HEK293 (cell line): ENCODE measurements around the gene TMEM79.

Experiments
- BCL11A ChIP-seq: fragments of 450-650 bp; formaldehyde crosslinking; IDR thresholded peaks from 2 replicates; pipeline ENCODE4 v1.5.1; 2016; ENCODE audit warnings: low read depth, missing biosample characterization, missing genetic modification characterization
- HOXA7 ChIP-seq: sonication (generic); formaldehyde crosslinking; IDR thresholded peaks from 2 replicates; pipeline ENCODE4 v1.8.1; 2022; ENCODE audit warnings: missing genetic modification reagents, borderline replicate concordance
- MEIS1 ChIP-seq: sonication (generic); formaldehyde crosslinking; IDR thresholded peaks from 2 replicates; pipeline ENCODE4 v1.8.1; 2022; ENCODE audit warnings: missing genetic modification reagents, mild to moderate bottlenecking, borderline replicate concordance
- SP3 ChIP-seq: fragments of 450-650 bp; formaldehyde crosslinking; IDR thresholded peaks from 2 replicates; pipeline ENCODE4 v1.5.1; 2016; ENCODE audit warnings: missing biosample characterization, missing genetic modification characterization
- ZBTB1 ChIP-seq: fragments of 450-650 bp; formaldehyde crosslinking; IDR thresholded peaks from 2 replicates; pipeline ENCODE4 v1.5.1; 2016; ENCODE audit warnings: missing biosample characterization, missing genetic modification characterization
- ZBTB17 ChIP-seq: fragments of 450-650 bp; formaldehyde crosslinking; IDR thresholded peaks from 2 replicates; pipeline ENCODE4 v1.5.1; 2016; ENCODE audit warnings: missing biosample characterization, missing genetic modification characterization
- ZNF133 ChIP-seq: fragments of 450-650 bp; formaldehyde crosslinking; IDR thresholded peaks from 2 replicates; pipeline ENCODE4 v1.5.1; 2016; ENCODE audit warnings: missing biosample characterization, missing genetic modification characterization
- ZNF146 ChIP-seq: fragments of 450-650 bp; formaldehyde crosslinking; IDR thresholded peaks from 2 replicates; pipeline ENCODE4 v1.5.1; 2016; ENCODE audit warnings: missing biosample characterization, missing genetic modification characterization
- ZNF16 ChIP-seq: fragments of 450-650 bp; formaldehyde crosslinking; IDR thresholded peaks from 2 replicates; pipeline ENCODE4 v1.5.1; 2016; ENCODE audit warnings: low read depth, missing biosample characterization, missing genetic modification characterization
- ZNF19 ChIP-seq: fragments of 450-650 bp; formaldehyde crosslinking; IDR thresholded peaks from 2 replicates; pipeline ENCODE4; 2016; ENCODE audit warnings: missing biosample characterization, missing genetic modification characterization, low read depth
- ZNF311 ChIP-seq: fragments of 450-650 bp; formaldehyde crosslinking; IDR thresholded peaks from 2 replicates; pipeline ENCODE4 v1.5.1; 2017; ENCODE audit warnings: missing biosample characterization, missing genetic modification characterization, borderline replicate concordance
- ZNF510 ChIP-seq: fragments of 450-650 bp; formaldehyde crosslinking; IDR thresholded peaks from 2 replicates; pipeline ENCODE4 v1.5.1; 2018; ENCODE audit warnings: mild to moderate bottlenecking, missing genetic modification characterization, missing biosample characterization; ENCODE audit not compliant: insufficient replicate concordance
- ZNF530 ChIP-seq: fragments of 450-650 bp; formaldehyde crosslinking; IDR thresholded peaks from 2 replicates; pipeline ENCODE4 v1.5.1; 2016; ENCODE audit warnings: low read depth, missing biosample characterization, missing genetic modification characterization
- ZNF555 ChIP-seq: fragments of 450-650 bp; formaldehyde crosslinking; conservative IDR thresholded peaks from 2 replicates; pipeline ENCODE4 v1.5.1; 2017; ENCODE audit warnings: missing biosample characterization, mild to moderate bottlenecking, missing genetic modification characterization, inconsistent platforms
- ZNF558 ChIP-seq: fragments of 450-650 bp; formaldehyde crosslinking; IDR thresholded peaks from 2 replicates; pipeline ENCODE4 v1.5.1; 2016; ENCODE audit warnings: missing biosample characterization, missing genetic modification characterization
- ZNF677 ChIP-seq: fragments of 450-650 bp; IDR thresholded peaks from 2 replicates; pipeline ENCODE4 v1.5.0; 2018; ENCODE audit warnings: missing biosample characterization, mild to moderate bottlenecking, missing genetic modification characterization, moderate library complexity
- ZNF768 ChIP-seq: fragments of 450-650 bp; formaldehyde crosslinking; IDR thresholded peaks from 2 replicates; pipeline ENCODE4 v1.5.1; 2018; ENCODE audit warnings: missing biosample characterization, mild to moderate bottlenecking, missing genetic modification characterization
- TF ChIP-seq, protein P1 (sequence below): fragments of 450-650 bp; formaldehyde crosslinking; IDR thresholded peaks from 2 replicates; pipeline ENCODE4 v1.5.1; 2016; ENCODE audit warnings: missing biosample characterization, missing genetic modification characterization, borderline replicate concordance
- TF ChIP-seq, protein P2 (sequence below): fragments of 450-650 bp; formaldehyde crosslinking; IDR thresholded peaks from 2 replicates; pipeline ENCODE4 v1.5.1; 2016; ENCODE audit warnings: missing biosample characterization, missing genetic modification characterization, low read depth
- TF ChIP-seq, protein P3 (sequence below): fragments of 450-650 bp; formaldehyde crosslinking; IDR thresholded peaks from 2 replicates; pipeline ENCODE4 v1.5.1; 2016; ENCODE audit warnings: missing biosample characterization, missing genetic modification characterization
- TF ChIP-seq, protein P4 (sequence below): fragments of 450-650 bp; formaldehyde crosslinking; IDR thresholded peaks from 2 replicates; pipeline ENCODE4 v1.5.1; 2016; ENCODE audit warnings: missing biosample characterization, missing genetic modification characterization
- TF ChIP-seq, protein P5 (sequence below): fragments of 450-650 bp; formaldehyde crosslinking; IDR thresholded peaks from 2 replicates; pipeline ENCODE4 v1.5.1; 2017; ENCODE audit warnings: missing biosample characterization, missing genetic modification characterization
- TF ChIP-seq, protein P6 (sequence below): fragments of 450-650 bp; formaldehyde crosslinking; IDR thresholded peaks from 2 replicates; pipeline ENCODE4 v1.5.1; 2016; ENCODE audit warnings: missing biosample characterization, missing genetic modification characterization
- TF ChIP-seq, protein P7 (sequence below): fragments of 450-650 bp; formaldehyde crosslinking; IDR thresholded peaks from 2 replicates; pipeline ENCODE4 v1.5.1; 2017; ENCODE audit warnings: missing biosample characterization, missing genetic modification characterization

TMEM79 gene

DNA sequence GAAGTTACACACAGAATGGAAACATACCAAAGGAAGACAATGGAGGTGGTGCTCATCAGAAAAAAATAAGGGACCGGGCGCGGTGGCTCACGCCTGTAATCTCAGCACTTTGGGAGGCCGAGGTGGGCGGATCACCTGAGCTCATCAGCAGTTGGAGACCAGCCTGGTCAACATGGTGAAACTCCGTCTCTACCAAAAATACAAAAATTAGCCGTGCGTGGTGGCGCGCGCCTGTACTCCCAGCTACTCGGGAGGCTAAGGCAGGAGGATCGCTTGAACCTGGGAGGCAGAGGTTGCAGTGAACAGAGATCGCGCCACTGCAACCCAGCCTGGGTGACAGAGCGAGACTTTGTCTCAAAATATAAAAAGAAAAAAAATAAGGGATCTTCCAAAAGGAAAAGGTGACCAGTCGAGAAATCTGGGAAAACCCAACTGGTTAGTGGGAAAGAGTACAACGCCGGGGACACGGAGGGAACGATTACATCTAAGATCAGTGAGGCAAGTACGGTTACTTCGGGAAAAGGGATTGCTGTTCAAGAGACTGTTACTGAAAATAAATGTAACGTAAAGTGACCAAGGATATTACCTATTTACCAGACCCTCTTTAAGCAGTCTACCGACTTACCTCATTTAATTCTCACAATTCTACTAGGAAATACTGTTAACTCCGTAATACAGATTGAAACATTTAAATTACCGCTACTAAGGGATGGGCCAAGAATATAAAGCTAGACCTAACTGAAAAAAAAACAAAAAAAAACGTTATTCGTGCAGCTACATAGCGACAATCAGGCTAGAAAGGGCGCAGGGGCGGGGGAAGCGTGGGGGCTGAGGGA, 53.1 kb downstream of the TMEM79 start (continued):
- TF ChIP-seq, protein P1, sequence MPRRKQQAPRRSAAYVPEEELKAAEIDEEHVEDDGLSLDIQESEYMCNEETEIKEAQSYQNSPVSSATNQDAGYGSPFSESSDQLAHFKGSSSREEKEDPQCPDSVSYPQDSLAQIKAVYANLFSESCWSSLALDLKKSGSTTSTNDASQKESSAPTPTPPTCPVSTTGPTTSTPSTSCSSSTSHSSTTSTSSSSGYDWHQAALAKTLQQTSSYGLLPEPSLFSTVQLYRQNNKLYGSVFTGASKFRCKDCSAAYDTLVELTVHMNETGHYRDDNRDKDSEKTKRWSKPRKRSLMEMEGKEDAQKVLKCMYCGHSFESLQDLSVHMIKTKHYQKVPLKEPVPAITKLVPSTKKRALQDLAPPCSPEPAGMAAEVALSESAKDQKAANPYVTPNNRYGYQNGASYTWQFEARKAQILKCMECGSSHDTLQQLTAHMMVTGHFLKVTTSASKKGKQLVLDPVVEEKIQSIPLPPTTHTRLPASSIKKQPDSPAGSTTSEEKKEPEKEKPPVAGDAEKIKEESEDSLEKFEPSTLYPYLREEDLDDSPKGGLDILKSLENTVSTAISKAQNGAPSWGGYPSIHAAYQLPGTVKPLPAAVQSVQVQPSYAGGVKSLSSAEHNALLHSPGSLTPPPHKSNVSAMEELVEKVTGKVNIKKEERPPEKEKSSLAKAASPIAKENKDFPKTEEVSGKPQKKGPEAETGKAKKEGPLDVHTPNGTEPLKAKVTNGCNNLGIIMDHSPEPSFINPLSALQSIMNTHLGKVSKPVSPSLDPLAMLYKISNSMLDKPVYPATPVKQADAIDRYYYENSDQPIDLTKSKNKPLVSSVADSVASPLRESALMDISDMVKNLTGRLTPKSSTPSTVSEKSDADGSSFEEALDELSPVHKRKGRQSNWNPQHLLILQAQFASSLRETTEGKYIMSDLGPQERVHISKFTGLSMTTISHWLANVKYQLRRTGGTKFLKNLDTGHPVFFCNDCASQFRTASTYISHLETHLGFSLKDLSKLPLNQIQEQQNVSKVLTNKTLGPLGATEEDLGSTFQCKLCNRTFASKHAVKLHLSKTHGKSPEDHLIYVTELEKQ (tag by site-specific recombination) = no peak
- TF ChIP-seq ZNF555 = no peak
- no peak for TF ChIP-seq ZNF311 (tag by site-specific recombination)
- no peak for TF ChIP-seq ZNF677
- TF ChIP-seq ZNF768 = no peak
- no peak for TF ChIP-seq ZNF558 (tag by site-specific recombination)
- TF ChIP-seq HOXA7 (CRISPR knock-in tag) = no peak
- TF ChIP-seq ZNF133 = no peak
- no peak for TF ChIP-seq BCL11A (tag by site-specific recombination)
- no peak for TF ChIP-seq SP3
- no peak for TF ChIP-seq ZBTB1 (tag by site-specific recombination)
- no peak for TF ChIP-seq ZNF16 (tag by site-specific recombination)
- peak; percentile 65 for TF ChIP-seq ZBTB17 (tag by site-specific recombination)
- TF ChIP-seq, protein P2, sequence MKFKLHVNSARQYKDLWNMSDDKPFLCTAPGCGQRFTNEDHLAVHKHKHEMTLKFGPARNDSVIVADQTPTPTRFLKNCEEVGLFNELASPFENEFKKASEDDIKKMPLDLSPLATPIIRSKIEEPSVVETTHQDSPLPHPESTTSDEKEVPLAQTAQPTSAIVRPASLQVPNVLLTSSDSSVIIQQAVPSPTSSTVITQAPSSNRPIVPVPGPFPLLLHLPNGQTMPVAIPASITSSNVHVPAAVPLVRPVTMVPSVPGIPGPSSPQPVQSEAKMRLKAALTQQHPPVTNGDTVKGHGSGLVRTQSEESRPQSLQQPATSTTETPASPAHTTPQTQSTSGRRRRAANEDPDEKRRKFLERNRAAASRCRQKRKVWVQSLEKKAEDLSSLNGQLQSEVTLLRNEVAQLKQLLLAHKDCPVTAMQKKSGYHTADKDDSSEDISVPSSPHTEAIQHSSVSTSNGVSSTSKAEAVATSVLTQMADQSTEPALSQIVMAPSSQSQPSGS (tag by site-specific recombination) = no peak
- no peak for TF ChIP-seq ZNF510 (tag by site-specific recombination)
- TF ChIP-seq, protein P3, sequence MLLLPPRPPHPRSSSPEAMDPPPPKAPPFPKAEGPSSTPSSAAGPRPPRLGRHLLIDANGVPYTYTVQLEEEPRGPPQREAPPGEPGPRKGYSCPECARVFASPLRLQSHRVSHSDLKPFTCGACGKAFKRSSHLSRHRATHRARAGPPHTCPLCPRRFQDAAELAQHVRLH (tag by site-specific recombination) = 0 out of 2 replicates have a peak, but pooled peaks have one; percentile 66
- TF ChIP-seq MEIS1 (CRISPR knock-in tag) = no peak
- TF ChIP-seq, protein P4, sequence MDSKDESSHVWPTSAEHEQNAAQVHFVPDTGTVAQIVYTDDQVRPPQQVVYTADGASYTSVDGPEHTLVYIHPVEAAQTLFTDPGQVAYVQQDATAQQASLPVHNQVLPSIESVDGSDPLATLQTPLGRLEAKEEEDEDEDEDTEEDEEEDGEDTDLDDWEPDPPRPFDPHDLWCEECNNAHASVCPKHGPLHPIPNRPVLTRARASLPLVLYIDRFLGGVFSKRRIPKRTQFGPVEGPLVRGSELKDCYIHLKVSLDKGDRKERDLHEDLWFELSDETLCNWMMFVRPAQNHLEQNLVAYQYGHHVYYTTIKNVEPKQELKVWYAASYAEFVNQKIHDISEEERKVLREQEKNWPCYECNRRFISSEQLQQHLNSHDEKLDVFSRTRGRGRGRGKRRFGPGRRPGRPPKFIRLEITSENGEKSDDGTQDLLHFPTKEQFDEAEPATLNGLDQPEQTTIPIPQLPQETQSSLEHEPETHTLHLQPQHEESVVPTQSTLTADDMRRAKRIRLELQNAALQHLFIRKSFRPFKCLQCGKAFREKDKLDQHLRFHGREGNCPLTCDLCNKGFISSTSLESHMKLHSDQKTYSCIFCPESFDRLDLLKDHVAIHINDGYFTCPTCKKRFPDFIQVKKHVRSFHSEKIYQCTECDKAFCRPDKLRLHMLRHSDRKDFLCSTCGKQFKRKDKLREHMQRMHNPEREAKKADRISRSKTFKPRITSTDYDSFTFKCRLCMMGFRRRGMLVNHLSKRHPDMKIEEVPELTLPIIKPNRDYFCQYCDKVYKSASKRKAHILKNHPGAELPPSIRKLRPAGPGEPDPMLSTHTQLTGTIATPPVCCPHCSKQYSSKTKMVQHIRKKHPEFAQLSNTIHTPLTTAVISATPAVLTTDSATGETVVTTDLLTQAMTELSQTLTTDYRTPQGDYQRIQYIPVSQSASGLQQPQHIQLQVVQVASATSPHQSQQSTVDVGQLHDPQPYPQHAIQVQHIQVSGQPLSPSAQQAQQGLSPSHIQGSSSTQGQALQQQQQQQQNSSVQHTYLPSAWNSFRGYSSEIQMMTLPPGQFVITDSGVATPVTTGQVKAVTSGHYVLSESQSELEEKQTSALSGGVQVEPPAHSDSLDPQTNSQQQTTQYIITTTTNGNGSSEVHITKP (tag by site-specific recombination) = peak; percentile 74
- TF ChIP-seq, protein P5, sequence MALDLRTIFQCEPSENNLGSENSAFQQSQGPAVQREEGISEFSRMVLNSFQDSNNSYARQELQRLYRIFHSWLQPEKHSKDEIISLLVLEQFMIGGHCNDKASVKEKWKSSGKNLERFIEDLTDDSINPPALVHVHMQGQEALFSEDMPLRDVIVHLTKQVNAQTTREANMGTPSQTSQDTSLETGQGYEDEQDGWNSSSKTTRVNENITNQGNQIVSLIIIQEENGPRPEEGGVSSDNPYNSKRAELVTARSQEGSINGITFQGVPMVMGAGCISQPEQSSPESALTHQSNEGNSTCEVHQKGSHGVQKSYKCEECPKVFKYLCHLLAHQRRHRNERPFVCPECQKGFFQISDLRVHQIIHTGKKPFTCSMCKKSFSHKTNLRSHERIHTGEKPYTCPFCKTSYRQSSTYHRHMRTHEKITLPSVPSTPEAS (tag by site-specific recombination) = no peak
- TF ChIP-seq ZNF530 = no peak
- TF ChIP-seq, protein P6, sequence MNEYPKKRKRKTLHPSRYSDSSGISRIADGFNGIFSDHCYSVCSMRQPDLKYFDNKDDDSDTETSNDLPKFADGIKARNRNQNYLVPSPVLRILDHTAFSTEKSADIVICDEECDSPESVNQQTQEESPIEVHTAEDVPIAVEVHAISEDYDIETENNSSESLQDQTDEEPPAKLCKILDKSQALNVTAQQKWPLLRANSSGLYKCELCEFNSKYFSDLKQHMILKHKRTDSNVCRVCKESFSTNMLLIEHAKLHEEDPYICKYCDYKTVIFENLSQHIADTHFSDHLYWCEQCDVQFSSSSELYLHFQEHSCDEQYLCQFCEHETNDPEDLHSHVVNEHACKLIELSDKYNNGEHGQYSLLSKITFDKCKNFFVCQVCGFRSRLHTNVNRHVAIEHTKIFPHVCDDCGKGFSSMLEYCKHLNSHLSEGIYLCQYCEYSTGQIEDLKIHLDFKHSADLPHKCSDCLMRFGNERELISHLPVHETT (tag by site-specific recombination) = peak; percentile 70
- no peak for TF ChIP-seq ZNF19 (tag by site-specific recombination)
- TF ChIP-seq, protein P7, sequence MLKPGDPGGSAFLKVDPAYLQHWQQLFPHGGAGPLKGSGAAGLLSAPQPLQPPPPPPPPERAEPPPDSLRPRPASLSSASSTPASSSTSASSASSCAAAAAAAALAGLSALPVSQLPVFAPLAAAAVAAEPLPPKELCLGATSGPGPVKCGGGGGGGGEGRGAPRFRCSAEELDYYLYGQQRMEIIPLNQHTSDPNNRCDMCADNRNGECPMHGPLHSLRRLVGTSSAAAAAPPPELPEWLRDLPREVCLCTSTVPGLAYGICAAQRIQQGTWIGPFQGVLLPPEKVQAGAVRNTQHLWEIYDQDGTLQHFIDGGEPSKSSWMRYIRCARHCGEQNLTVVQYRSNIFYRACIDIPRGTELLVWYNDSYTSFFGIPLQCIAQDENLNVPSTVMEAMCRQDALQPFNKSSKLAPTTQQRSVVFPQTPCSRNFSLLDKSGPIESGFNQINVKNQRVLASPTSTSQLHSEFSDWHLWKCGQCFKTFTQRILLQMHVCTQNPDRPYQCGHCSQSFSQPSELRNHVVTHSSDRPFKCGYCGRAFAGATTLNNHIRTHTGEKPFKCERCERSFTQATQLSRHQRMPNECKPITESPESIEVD (tag by site-specific recombination) = no peak
- 0 out of 2 replicates have a peak, but pooled peaks have one; percentile 10 for TF ChIP-seq ZNF146 (tag by site-specific recombination)
